Measurements from ENCODE around the gene ATP6V0A4.
"Not testable (repeated sequence)": the region's sequence is repeated elsewhere in the genome, so short reads cannot be mapped to it uniquely, and the experiment has no call there.

Gene ATP6V0A4

GRCh38 chr7:138691178-138691577 lies 106.8 kb downstream of the ATP6V0A4 start:
- no peaks in the 10 kb centered on the region for H3K36me3 ChIP-seq (ENCODE audit: low read length)
- no peak overlapping the region for H2AFZ ChIP-seq (ENCODE audit: low read depth, low read length, severe bottlenecking)
- TF ChIP-seq CTCF (IDR thresholded peaks at IDR 0.05; ENCODE audit: insufficient read depth, low read length, poor library complexity, severe bottlenecking) (no peak), EZH2phosphoT487 (conservative IDR thresholded peaks at IDR 0.05; ENCODE audit: low read length) (no peak)

GRCh38 chr7:138690495-138690894 lies 107.5 kb downstream of the ATP6V0A4 start:
- no peak overlapping the region for H2AFZ ChIP-seq (ENCODE audit: low read depth, low read length, severe bottlenecking)
- no peak overlapping the region for H3K9ac ChIP-seq (ENCODE audit: low read length)
- TF ChIP-seq CTCF (IDR thresholded peaks at IDR 0.05; ENCODE audit: insufficient read depth, low read length, poor library complexity, severe bottlenecking): no peak
- TF ChIP-seq EZH2phosphoT487 (conservative IDR thresholded peaks at IDR 0.05; ENCODE audit: low read length): no peak
- H3K27ac ChIP-seq (ENCODE audit: low read depth, low read length): no peak overlapping the region
- H4K20me1 ChIP-seq (ENCODE audit: low read depth, low read length): no peaks in the 10 kb centered on the region
- H3K4me3 ChIP-seq (ENCODE audit: insufficient read depth, low read length, poor library complexity, severe bottlenecking): no peak overlapping the region
- H3K4me2 ChIP-seq (ENCODE audit: low read depth, low read length, poor library complexity, severe bottlenecking): no peak overlapping the region
- no peaks in the 10 kb centered on the region for H3K27me3 ChIP-seq (ENCODE audit: low read length)
- no peaks in the 10 kb centered on the region for H3K79me2 ChIP-seq (ENCODE audit: insufficient read depth, low read length)
- H3K9me3 ChIP-seq (ENCODE audit: insufficient read depth, low read length): no peaks in the 10 kb centered on the region
- H3K9me2 ChIP-seq (replicated peaks; ENCODE audit: insufficient read depth, low read length): no peaks in the 10 kb centered on the region
- H3K36me3 ChIP-seq (ENCODE audit: low read length): no peaks in the 10 kb centered on the region
- H3F3A ChIP-seq (ENCODE audit: insufficient read depth): no peaks in the 10 kb centered on the region

More at GRCh38 chr7:138691178-138691577, 106.8 kb downstream of the ATP6V0A4 start:
- Histone ChIP-seq H3F3A (ENCODE audit: insufficient read depth) (no peaks in the 10 kb centered on the region), H3K27me3 (ENCODE audit: low read length) (no peaks in the 10 kb centered on the region), H3K4me2 (ENCODE audit: low read depth, low read length, poor library complexity, severe bottlenecking) (no peak overlapping the region), H3K9ac (ENCODE audit: low read length) (no peak overlapping the region), H3K4me3 (ENCODE audit: insufficient read depth, low read length, poor library complexity, severe bottlenecking) (no peak overlapping the region), H3K27ac (ENCODE audit: low read depth, low read length) (no peak overlapping the region), H3K9me3 (ENCODE audit: insufficient read depth, low read length) (no peaks in the 10 kb centered on the region), H3K79me2 (ENCODE audit: insufficient read depth, low read length) (no peaks in the 10 kb centered on the region), H4K20me1 (ENCODE audit: low read depth, low read length) (no peaks in the 10 kb centered on the region), H3K9me2 (replicated peaks; ENCODE audit: insufficient read depth, low read length) (no peaks in the 10 kb centered on the region)

- H3K4me3 ChIP-seq (ENCODE audit: insufficient read depth, low read length, poor library complexity, severe bottlenecking); H3K27me3 ChIP-seq (ENCODE audit: low read length); H3K36me3 ChIP-seq (ENCODE audit: low read length); H3F3A ChIP-seq (ENCODE audit: insufficient read depth); H3K9ac ChIP-seq (ENCODE audit: low read length); H3K9me3 ChIP-seq (ENCODE audit: insufficient read depth, low read length); H2AFZ ChIP-seq (ENCODE audit: low read depth, low read length, severe bottlenecking); H3K79me2 ChIP-seq (ENCODE audit: insufficient read depth, low read length); H3K4me2 ChIP-seq (ENCODE audit: low read depth, low read length, poor library complexity, severe bottlenecking); H3K27ac ChIP-seq (ENCODE audit: low read depth, low read length); H4K20me1 ChIP-seq (ENCODE audit: low read depth, low read length); H3K9me2 ChIP-seq (replicated peaks; ENCODE audit: insufficient read depth, low read length): not testable (repeated sequence)
These were observed 110.0 kb downstream of the ATP6V0A4 start for GRCh38 chr7:138688037-138688436.

GRCh38 chr7:138684340-138684739 lies 113.7 kb downstream of the ATP6V0A4 start:
- no peak overlapping the region for H3K9ac ChIP-seq (ENCODE audit: low read length)
- TF ChIP-seq CTCF (IDR thresholded peaks at IDR 0.05; ENCODE audit: insufficient read depth, low read length, poor library complexity, severe bottlenecking) (no peak), EZH2phosphoT487 (conservative IDR thresholded peaks at IDR 0.05; ENCODE audit: low read length) (no peak)
- no peak overlapping the region for H2AFZ ChIP-seq (ENCODE audit: low read depth, low read length, severe bottlenecking)
- H3K9me3 ChIP-seq (ENCODE audit: insufficient read depth, low read length): no peaks in the 10 kb centered on the region
- no peak overlapping the region for H3K4me2 ChIP-seq (ENCODE audit: low read depth, low read length, poor library complexity, severe bottlenecking)
- no peak overlapping the region for H3K4me3 ChIP-seq (ENCODE audit: insufficient read depth, low read length, poor library complexity, severe bottlenecking)
- no peaks in the 10 kb centered on the region for H3F3A ChIP-seq (ENCODE audit: insufficient read depth)
- no peaks in the 10 kb centered on the region for H4K20me1 ChIP-seq (ENCODE audit: low read depth, low read length)
- H3K27ac ChIP-seq (ENCODE audit: low read depth, low read length): no peak overlapping the region
- no peaks in the 10 kb centered on the region for H3K79me2 ChIP-seq (ENCODE audit: insufficient read depth, low read length)
- H3K9me2 ChIP-seq (replicated peaks; ENCODE audit: insufficient read depth, low read length): no peaks in the 10 kb centered on the region
- H3K36me3 ChIP-seq (ENCODE audit: low read length): no peaks in the 10 kb centered on the region
- no peaks in the 10 kb centered on the region for H3K27me3 ChIP-seq (ENCODE audit: low read length)
